GM19099 (cell line): ENCODE measurements around the gene NSG1.

Experiments used
- POLR2A ChIP-seq: IDR thresholded peaks from 3 replicates; pipeline ENCODE4 v1.6.1; 2011; ENCODE audit warnings: low read depth; ENCODE audit not compliant: insufficient read length; ENCODE audit errors: extremely low read depth

Gene NSG1

GRCh38 chr4:4455210-4455865 is 68.4 kb downstream of the NSG1 start:
- TF ChIP-seq POLR2A: no peak

- no peak for TF ChIP-seq POLR2A
These were observed 69.4 kb downstream of the NSG1 start for GRCh38 chr4:4456351-4456750.

DNA sequence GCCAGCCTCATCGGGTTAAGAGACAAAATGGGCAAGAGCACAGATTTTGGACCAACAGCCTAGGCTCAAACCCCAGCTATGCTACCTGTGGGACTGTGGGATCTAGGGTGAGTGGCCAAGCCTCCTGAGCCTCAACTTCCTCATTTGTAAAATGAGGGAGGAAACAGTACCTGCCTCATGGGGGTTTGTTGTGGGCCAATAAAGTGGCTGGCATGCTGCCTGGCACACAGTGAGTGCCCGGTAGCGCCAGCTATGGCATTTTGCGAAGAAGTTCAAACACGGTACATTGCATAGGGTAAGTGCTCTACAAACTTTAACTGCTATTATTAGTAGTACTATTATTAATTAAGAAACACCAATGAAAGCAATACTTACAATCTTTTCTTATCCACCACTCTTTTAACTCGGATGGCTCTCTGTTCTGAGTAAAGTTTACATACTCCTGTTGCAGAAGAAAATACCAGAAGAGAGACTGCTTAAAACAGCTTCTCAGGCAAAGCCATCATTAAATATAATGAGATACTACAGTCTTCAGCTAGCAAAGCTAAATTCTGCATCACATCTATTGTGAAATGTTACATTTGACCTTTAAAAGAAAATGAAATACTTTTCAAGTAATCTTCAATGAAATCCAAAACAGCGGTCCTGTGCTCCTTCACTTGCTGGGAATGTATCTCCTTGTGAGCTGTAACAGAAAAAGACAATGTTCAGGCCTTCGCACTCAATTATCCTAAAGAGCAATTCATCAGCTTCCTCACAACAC is 70.1 kb downstream of the NSG1 start:
- TF ChIP-seq POLR2A: no peak

DNA sequence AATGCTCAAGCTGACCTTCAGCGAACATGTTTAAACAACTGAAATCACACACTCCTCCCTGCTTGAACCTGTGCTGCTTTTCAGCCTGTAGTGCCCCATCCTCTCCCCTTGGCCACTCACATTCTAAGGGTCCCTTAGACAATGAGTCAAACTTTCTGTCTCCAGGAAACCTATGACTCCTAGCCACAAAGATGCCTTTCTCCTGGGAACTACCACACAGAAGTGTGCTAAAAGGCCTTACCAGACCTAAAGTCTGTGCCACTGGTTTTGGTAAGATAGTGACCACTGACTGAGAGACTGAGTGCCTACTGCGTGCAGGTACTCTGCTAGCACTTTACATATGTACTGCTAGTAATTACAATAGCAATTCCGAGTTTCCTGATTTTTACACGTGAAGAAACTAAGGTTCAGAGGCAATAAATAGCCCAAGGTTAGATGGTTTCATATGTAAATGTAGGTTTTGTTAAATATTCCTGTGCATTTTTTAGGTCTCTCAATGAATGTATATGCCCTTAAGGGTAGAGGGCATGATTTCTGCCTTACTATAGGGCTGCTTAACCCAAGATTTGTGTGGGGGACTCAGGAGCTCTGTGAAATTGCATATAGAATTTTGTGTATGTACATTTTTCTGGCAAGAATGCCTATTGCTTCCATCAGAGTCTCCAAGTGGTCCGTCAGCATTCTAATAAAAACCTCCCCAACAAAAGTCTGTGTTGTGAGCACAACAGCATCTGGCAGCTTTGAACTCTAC is 71.1 kb downstream of the NSG1 start:
- TF ChIP-seq POLR2A: no peak

GRCh38 chr4:4459181-4459580 is 72.3 kb downstream of the NSG1 start:
- TF ChIP-seq POLR2A: no peak

DNA sequence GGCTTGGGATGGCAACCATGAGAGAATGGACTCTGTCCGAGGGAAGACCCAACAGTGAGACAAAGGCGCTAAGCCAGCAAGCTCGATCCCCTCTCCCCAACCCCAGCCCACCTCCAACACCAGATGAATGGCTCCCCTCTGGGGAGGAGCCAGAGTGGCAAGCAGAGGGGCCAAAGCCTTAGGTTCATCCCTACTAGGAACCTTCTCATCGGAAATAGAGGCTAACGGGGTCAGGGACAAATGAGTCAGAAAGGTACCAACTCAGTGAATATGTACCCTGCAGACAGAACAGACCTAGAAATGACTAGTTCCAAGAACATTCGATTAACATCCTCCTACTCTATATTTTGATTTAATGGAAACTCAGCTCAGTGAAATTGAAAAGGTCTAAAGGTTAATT is 73.9 kb downstream of the NSG1 start:
- no peak for TF ChIP-seq POLR2A

GRCh38 chr4:4461178-4461577 is 74.3 kb downstream of the NSG1 start:
- TF ChIP-seq POLR2A: no peak

DNA sequence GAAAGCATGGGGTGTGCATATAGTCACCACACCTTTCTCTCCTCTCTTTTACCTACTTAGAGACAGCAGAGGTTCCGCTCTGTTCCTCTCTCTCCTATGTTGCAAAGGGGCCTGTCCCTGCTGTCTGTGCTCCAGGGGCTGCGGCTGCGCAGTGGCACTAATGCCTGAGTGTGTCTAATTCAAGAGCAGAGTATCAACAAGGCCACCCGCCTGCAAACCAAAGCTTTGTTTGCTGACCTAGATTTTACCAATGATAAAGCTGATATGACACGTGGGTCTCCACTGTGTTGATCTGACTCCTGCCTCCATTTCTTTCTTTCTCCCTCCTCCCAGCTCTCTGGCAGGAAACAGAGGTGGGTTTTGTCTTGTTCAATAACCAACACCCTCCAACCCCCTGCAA is 74.9 kb downstream of the NSG1 start:
- no peak for TF ChIP-seq POLR2A

GRCh38 chr4:4462970-4463369 is 76.1 kb downstream of the NSG1 start:
- no peak for TF ChIP-seq POLR2A
